IgD-negative memory B cell (primary cell): ENCODE measurements around the gene COL9A3. TPM values are rescaled to one million over a fixed set of nuclear protein-coding genes. Genes with fewer than 3 reads are reported as not detected.
"Not testable (repeated sequence)": the region's sequence is repeated elsewhere in the genome, so short reads cannot be mapped to it uniquely, and the experiment has no call there.

ENCODE experiments used
- H3K27ac Mint-ChIP-seq, 3 donors: one replicate each; pipeline ENCODE4 v1.8.0; 2020 to 2022; ENCODE audit warnings: mild to moderate bottlenecking in 3 of 3, mixed read lengths in 3 of 3, moderate library complexity in 1 of 3
- H3K27me3 Mint-ChIP-seq: one replicate; pipeline ENCODE4 v1.8.0; 2021; ENCODE audit warnings: mixed read lengths
- H3K36me3 Mint-ChIP-seq: one replicate; pipeline ENCODE4 v1.8.0; 2020; ENCODE audit warnings: mild to moderate bottlenecking, mixed read lengths
- H3K4me1 Mint-ChIP-seq, 3 donors: one replicate each; pipeline ENCODE4 v1.8.0; 2020 to 2022; ENCODE audit warnings: mixed read lengths in 3 of 3, mild to moderate bottlenecking in 1 of 3
- H3K4me3 Mint-ChIP-seq, 4 donors: one replicate each; pipeline ENCODE4 v1.8.0; 2020 to 2022; ENCODE audit warnings: mild to moderate bottlenecking in 4 of 4, mixed read lengths in 4 of 4, moderate library complexity in 3 of 4
- H3K9me3 Mint-ChIP-seq, 3 donors: one replicate each; pipeline ENCODE4 v1.8.0; 2020 to 2021; ENCODE audit warnings: mixed read lengths in 3 of 3, mild to moderate bottlenecking in 1 of 3
- polyA plus RNA-seq: library from polyadenylated mRNA; unstranded; fragments of 300-500 nt; fragmentation: Illumina TruSeq; gene quantifications from one replicate; pipeline ENCODE4 v1.2.3, GENCODE V29; 2021

Gene COL9A3
- polyA plus RNA-seq, 1 donor from 2014 or later = 11.9 TPM

- Mint-ChIP-seq H3K27me3 (no peaks in the 10 kb centered on the region), H3K27ac (no peak overlapping the region), H3K4me1 (peaks cover 0 to 4% (median 0%) of the 10 kb centered on the region in 3 donors), H3K4me3 (no peak overlapping the region), H3K36me3 (peaks cover 13% of the 10 kb centered on the region), H3K9me3 (no peaks in the 10 kb centered on the region)
These were observed 32.6 kb downstream of the COL9A3 start for GRCh38 chr20:62849431-62849830.

DNA sequence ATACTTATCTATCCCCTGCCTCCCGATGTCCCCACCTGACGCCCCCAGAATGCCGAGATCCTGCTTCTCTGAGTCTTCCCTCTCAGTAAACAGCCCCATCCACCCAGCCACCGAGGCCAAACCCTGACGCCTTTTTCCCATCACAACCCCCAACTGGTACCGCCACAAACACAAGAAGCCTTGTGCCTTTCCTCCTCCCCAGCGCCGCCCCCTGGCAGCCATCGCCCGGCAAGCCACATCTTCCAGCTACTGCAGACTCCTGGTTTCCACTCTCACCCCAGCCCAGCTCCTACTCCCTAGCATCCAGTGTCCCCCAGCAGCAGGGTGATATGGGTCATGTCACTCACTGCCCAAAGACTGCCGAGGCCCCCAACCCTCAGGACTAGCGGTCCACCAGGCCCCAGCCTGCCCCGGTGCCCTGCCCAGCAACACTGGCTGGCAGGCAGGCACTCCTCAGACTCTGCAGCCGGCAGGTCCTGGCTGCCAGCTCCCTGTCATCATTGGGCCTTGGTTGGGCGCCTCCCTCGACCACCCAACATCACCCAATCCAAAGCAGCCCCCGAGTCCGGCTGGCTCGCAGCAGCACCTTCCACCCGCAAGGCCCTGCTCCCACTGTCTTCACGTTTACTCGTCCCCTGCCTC lies 33.6 kb downstream of the COL9A3 start:
- H3K36me3 Mint-ChIP-seq = peaks cover 13% of the 10 kb centered on the region
- no peaks in the 10 kb centered on the region for H3K9me3 Mint-ChIP-seq
- H3K4me3 Mint-ChIP-seq = no peak overlapping the region
- H3K27me3 Mint-ChIP-seq = no peaks in the 10 kb centered on the region
- peaks cover 0 to 4% (median 0%) of the 10 kb centered on the region in 3 donors for H3K4me1 Mint-ChIP-seq
- no peak overlapping the region for H3K27ac Mint-ChIP-seq

- Mint-ChIP-seq H3K27me3 (no peaks in the 10 kb centered on the region), H3K36me3 (peaks cover 17% of the 10 kb centered on the region), H3K4me3 (no peak overlapping the region), H3K4me1 (peaks cover 0 to 4% (median 0%) of the 10 kb centered on the region in 3 donors), H3K9me3 (no peaks in the 10 kb centered on the region), H3K27ac (no peak overlapping the region)
These were observed 35.3 kb downstream of the COL9A3 start for GRCh38 chr20:62852196-62852595.

- H3K27ac Mint-ChIP-seq = no peak overlapping the region
- H3K4me3 Mint-ChIP-seq = peak overlapping the region in 1 of 4 donors; percentile 3
- H3K4me1 Mint-ChIP-seq = peaks cover 0 to 4% (median 0%) of the 10 kb centered on the region in 3 donors
- no peaks in the 10 kb centered on the region for H3K9me3 Mint-ChIP-seq
- peaks cover 19% of the 10 kb centered on the region for H3K36me3 Mint-ChIP-seq
- H3K27me3 Mint-ChIP-seq = peaks cover 1% of the 10 kb centered on the region
These were observed 36.0 kb downstream of the COL9A3 start for GRCh38 chr20:62852841-62853240.

GRCh38 chr20:62853304-62853703 lies 36.5 kb downstream of the COL9A3 start:
- H3K27ac Mint-ChIP-seq, H3K4me1 Mint-ChIP-seq, H3K9me3 Mint-ChIP-seq, H3K4me3 Mint-ChIP-seq, H3K27me3 Mint-ChIP-seq: not testable (repeated sequence)
- H3K36me3 Mint-ChIP-seq = peaks cover 19% of the 10 kb centered on the region

GRCh38 chr20:62854121-62854520 lies 37.3 kb downstream of the COL9A3 start:
- Mint-ChIP-seq H3K4me1 (peaks cover 0 to 5% (median 4%) of the 10 kb centered on the region in 3 donors), H3K36me3 (peaks cover 17% of the 10 kb centered on the region), H3K4me3 (no peak overlapping the region)

DNA sequence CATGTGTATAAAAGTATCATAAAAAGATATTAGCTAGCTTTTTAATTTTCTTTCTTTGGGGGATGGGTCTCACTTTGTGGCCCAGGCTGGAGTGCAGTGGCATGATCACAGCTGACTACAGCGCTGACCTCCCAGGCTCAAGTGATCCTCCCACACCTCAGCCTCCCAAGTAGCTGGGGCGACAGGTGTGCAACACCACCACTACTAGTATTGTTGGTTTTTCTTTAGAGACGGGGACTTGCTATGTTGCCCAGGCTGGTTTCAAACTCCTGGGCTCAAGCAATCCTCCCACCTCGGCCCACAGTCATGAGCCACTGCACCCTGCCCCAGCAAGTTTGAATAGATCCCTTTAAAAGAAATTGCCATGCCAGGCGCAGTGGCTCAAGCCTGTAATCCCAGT lies 38.3 kb downstream of the COL9A3 start:
- peaks cover 3 to 7% (median 6%) of the 10 kb centered on the region in 3 donors for H3K4me1 Mint-ChIP-seq

More at GRCh38 chr20:62854121-62854520, 37.3 kb downstream of the COL9A3 start:
- Mint-ChIP-seq H3K9me3 (no peaks in the 10 kb centered on the region), H3K27ac (no peak overlapping the region), H3K27me3 (peaks cover 6% of the 10 kb centered on the region)

GRCh38 chr20:62856931-62857619 lies 40.2 kb downstream of the COL9A3 start:
- H3K27me3 Mint-ChIP-seq = peaks cover 10% of the 10 kb centered on the region
- H3K27ac Mint-ChIP-seq = peak overlapping the region in 1 of 3 donors; percentile 49
- H3K36me3 Mint-ChIP-seq = peaks cover 15% of the 10 kb centered on the region
- H3K9me3 Mint-ChIP-seq = no peaks in the 10 kb centered on the region
- peaks cover 6 to 10% (median 8%) of the 10 kb centered on the region in 3 donors for H3K4me1 Mint-ChIP-seq
- H3K4me3 Mint-ChIP-seq = no peak overlapping the region

More for the DNA sequence above, 38.3 kb downstream of the COL9A3 start:
- Mint-ChIP-seq H3K9me3 (no peaks in the 10 kb centered on the region), H3K36me3 (peaks cover 17% of the 10 kb centered on the region), H3K4me3 (no peak overlapping the region), H3K27me3 (peaks cover 7% of the 10 kb centered on the region), H3K27ac (no peak overlapping the region)

DNA sequence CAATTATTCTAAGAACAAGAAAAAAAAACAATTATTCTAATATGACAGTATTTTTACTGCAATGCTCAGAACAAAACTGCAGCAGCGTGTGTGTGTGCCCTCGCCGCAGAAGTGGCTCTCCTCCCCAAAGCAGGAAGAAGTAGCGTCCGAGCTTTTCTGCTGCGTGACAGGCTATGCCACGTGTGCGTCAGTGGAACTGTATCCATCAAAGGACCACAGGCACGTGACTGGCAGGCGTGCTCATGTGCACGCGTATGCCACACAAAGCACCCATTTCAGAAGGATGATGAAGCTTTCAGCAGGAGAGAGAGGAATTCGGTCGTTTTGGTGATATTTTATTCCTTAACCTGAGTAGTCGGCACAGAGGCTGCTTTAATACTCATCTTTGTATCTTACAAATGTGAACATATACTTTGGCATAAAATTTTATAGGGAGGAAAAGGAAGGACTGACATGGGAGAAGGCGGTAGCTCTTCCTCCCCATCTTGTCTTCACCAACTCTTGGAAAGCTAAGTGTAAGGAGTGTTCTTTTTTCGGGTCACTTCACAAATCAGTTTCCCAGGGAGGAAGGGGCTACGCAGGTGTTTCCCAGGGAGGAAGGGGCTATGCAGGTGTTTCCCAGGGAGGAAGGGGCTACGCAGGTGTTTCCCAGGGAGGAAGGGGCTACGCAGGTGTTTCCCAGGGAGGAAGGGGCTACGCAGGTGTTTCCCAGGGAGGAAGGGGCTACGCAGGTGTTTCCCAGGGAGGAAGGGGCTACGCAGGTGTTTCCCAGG lies 41.4 kb downstream of the COL9A3 start:
- Mint-ChIP-seq H3K27ac (peak overlapping the region in 1 of 3 donors; percentile 77), H3K4me3 (peak overlapping the region in 3 of 4 donors; percentile 26 to 56 (median 49)), H3K4me1 (peaks cover 6 to 11% (median 8%) of the 10 kb centered on the region in 3 donors), H3K36me3 (peaks cover 12% of the 10 kb centered on the region), H3K9me3 (no peaks in the 10 kb centered on the region), H3K27me3 (peaks cover 10% of the 10 kb centered on the region)

GRCh38 chr20:62859721-62860120 lies 42.9 kb downstream of the COL9A3 start:
- Mint-ChIP-seq H3K4me1 (peaks cover 6 to 11% (median 8%) of the 10 kb centered on the region in 3 donors), H3K36me3 (peaks cover 8% of the 10 kb centered on the region), H3K4me3 (peak overlapping the region; percentile 3 to 85 (median 75)), H3K27ac (peak overlapping the region in 2 of 3 donors; percentile 85 to 90), H3K9me3 (no peaks in the 10 kb centered on the region), H3K27me3 (peaks cover 10% of the 10 kb centered on the region)

- peak overlapping the region in 2 of 3 donors; percentile 85 to 90 for H3K27ac Mint-ChIP-seq
- H3K27me3 Mint-ChIP-seq = peaks cover 10% of the 10 kb centered on the region
- H3K4me1 Mint-ChIP-seq = peaks cover 6 to 11% (median 8%) of the 10 kb centered on the region in 3 donors
- peaks cover 10% of the 10 kb centered on the region for H3K36me3 Mint-ChIP-seq
- peak overlapping the region; percentile 69 to 85 (median 77) for H3K4me3 Mint-ChIP-seq
- no peaks in the 10 kb centered on the region for H3K9me3 Mint-ChIP-seq
These were observed 43.6 kb downstream of the COL9A3 start for GRCh38 chr20:62860391-62860923.

DNA sequence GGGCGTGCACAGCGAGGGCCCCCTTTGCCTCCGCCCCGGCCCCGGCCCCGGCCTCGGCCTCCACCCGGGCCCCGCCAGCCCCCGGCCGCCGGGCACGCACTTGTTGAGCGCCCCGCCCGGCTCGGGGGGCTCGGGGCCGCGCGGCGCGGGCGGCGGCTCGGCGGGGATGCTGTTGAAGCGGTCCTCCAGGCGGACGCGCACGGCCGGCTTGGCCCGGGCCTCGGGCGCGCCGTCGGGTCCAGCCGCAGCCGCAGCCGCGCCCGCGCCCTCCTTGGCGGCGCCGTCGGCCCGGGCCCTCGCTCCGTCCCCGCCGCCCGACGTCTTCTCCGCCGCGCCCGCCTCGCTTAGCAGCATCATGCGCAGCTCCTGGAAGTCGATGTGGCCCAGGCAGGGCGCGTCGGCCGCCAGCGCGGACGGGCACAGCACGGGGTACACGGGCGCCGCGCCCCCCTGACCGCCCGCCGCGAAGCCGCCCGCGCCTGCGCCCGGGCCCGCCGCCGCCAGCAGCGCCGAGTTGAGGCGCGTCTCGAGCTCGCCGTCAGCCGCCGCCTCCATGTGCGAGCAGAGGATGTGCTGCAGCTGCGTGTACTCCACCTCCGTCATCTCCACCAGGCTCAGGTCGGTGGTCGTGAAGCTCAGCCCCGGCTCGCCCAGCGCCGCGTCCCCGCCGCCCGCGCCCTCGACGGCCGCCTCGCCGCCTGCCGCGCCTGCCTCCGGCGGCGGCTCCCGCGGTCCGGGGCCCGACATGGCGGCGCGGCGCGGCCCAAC lies 44.3 kb downstream of the COL9A3 start:
- peak overlapping the region in 1 of 4 donors; percentile 52 for H3K4me3 Mint-ChIP-seq
- peaks cover 10% of the 10 kb centered on the region for H3K36me3 Mint-ChIP-seq
- peaks cover 6 to 11% (median 8%) of the 10 kb centered on the region in 3 donors for H3K4me1 Mint-ChIP-seq
- H3K9me3 Mint-ChIP-seq = no peaks in the 10 kb centered on the region
- no peak overlapping the region for H3K27ac Mint-ChIP-seq
- peaks cover 10% of the 10 kb centered on the region for H3K27me3 Mint-ChIP-seq

DNA sequence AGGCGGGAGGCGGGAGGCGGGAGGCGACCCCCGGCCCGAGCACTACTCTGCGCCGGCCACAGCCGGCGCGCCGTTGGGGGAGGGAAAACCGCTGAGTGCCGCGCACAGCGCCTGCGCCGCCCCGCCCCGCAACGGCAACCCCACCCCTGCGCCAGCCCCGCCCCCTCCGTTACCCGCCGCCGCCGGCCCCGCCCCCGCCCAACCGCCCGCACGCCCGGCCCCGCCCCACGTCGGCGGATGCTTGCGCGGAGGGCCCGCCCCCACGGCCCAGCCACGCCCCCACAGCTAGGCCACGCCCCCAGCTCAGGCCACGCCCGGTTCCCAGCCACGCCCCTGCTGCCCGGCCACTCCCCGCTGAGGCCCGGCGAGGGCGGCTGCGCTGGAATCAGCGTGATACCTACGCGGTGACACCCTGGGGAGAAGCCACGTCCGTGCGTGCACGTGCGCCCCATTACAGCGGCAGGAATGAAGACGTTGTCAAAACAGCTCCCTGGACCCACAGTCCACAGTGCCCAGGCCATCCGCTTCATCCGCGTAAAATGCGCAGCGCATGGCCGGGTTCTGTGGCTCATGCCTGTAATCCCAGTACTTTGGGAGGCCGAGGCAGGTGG lies 45.0 kb downstream of the COL9A3 start, which contains the start of gene TCFL5:
Gene TCFL5, minus strand, starts transcription at position 97 of the 611 bp plus-strand sequence. CDS start 152 bp downstream, outside the sequence.
- Mint-ChIP-seq H3K4me1 (peaks cover 6 to 11% (median 8%) of the 10 kb centered on the region in 3 donors), H3K27ac (peak within 1 kb of the TSS; percentile 70 to 86 (median 79)), H3K36me3 (peaks cover 10% of the 10 kb centered on the region), H3K9me3 (no peaks in the 10 kb centered on the region), H3K27me3 (peaks cover 10% of the 10 kb centered on the region), H3K4me3 (peak within 1 kb of the TSS; percentile 18 to 88 (median 75))

DNA sequence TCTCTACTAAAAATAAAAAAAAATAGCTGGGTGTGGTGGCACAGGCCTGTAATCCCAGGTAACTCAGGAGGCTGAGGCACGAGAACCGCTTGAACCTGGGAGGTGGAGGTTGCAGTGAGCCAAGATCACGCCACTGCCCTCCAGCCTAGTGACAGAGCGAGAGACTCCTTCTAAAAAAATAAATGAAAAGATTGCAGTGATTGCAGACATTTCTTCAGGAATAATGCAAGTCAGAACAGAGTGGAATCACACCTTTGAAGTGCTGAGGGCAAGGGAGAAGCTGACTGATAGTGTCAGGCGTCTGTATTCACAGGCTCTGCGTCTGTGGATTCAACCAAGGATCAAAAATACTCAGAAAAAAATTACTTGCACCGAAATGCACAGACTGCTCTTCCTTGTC lies 47.4 kb downstream of the COL9A3 start:
- H3K36me3 Mint-ChIP-seq = peaks cover 5% of the 10 kb centered on the region
- no peak overlapping the region for H3K27ac Mint-ChIP-seq
- H3K4me1 Mint-ChIP-seq = peaks cover 4 to 6% (median 6%) of the 10 kb centered on the region in 3 donors
- peaks cover 3% of the 10 kb centered on the region for H3K27me3 Mint-ChIP-seq
- peak overlapping the region in 1 of 4 donors; percentile 37 for H3K4me3 Mint-ChIP-seq
- H3K9me3 Mint-ChIP-seq = no peaks in the 10 kb centered on the region
